H1 (cell line): ENCODE measurements around the gene AGRN. TPM values are rescaled to one million over a fixed set of nuclear protein-coding genes. Genes with fewer than 3 reads are reported as not detected.

Experiments used
- BCL11A ChIP-seq, 2 experiments: IDR thresholded peaks; one replicate each; pipeline ENCODE4 v1.6.1; 2011; ENCODE audit warnings: low read depth in 2 of 2, low read length in 2 of 2, mild to moderate bottlenecking in 2 of 2
- CBX5 ChIP-seq: fragments of 300-800, 300-1000 bp; sonication (generic); IDR thresholded peaks from 2 replicates; pipeline ENCODE4 v1.7.1; 2016; ENCODE audit warnings: antibody characterized with exemption, low read length, low read depth
- CHD2 ChIP-seq: IDR thresholded peaks from 2 replicates; pipeline ENCODE4 v1.6.1; 2012; ENCODE audit warnings: low read length, improper control_type of control experiment
- CREB1 ChIP-seq: IDR thresholded peaks from 2 replicates; pipeline ENCODE4 v1.6.1; 2012; ENCODE audit warnings: inconsistent platforms
- EGR1 ChIP-seq: IDR thresholded peaks from 2 replicates; pipeline ENCODE4 v1.6.1; 2011; ENCODE audit warnings: low read depth, low read length, borderline replicate concordance
- HDAC6 ChIP-seq: IDR thresholded peaks from one replicate; pipeline ENCODE4 v1.7.1; 2012; ENCODE audit warnings: low read depth, mild to moderate bottlenecking, inconsistent platforms, low read length, moderate library complexity
- KDM1A ChIP-seq: fragments of 200-600, 300-600 bp; sonication (generic); IDR thresholded peaks from 2 replicates; pipeline ENCODE4 v1.7.1; 2016; ENCODE audit warnings: mild to moderate bottlenecking, low read length, borderline replicate concordance
- PHF8 ChIP-seq: fragments of 200-600 bp; sonication (generic); conservative IDR thresholded peaks from 2 replicates; pipeline ENCODE4 v1.7.1; 2012; ENCODE audit warnings: low read depth, mild to moderate bottlenecking, inconsistent platforms, low read length, moderate library complexity
- POLR2A ChIP-seq, 2 experiments: IDR thresholded peaks; 1 replicate in 1 of 2; 2 replicates in 1 of 2; pipeline ENCODE4 v1.6.1; 2011; ENCODE audit warnings: low read depth in 2 of 2, low read length in 2 of 2, mild to moderate bottlenecking in 2 of 2; ENCODE audit errors: control extremely low read depth in 1 of 2
- RFX5 ChIP-seq: IDR thresholded peaks from 2 replicates; pipeline ENCODE4 v1.6.1; 2011; ENCODE audit warnings: low read depth, low read length, improper control_type of control experiment, borderline replicate concordance
- RNF2 ChIP-seq: fragments of 200-900, 300-1000 bp; sonication (generic); IDR thresholded peaks from 2 replicates; pipeline ENCODE4 v1.7.1; 2016; ENCODE audit warnings: borderline replicate concordance, low read depth, mild to moderate bottlenecking, antibody characterized with exemption, low read length; ENCODE audit not compliant: poor library complexity, severe bottlenecking; ENCODE audit errors: missing control alignments
- RXRA ChIP-seq: IDR thresholded peaks from 2 replicates; pipeline ENCODE4 v1.6.1; 2011; ENCODE audit warnings: low read depth, mild to moderate bottlenecking, low read length, moderate library complexity; ENCODE audit not compliant: insufficient read depth
- SIN3A ChIP-seq, 2 experiments: IDR thresholded peaks in 1 of 2; conservative IDR thresholded peaks in 1 of 2; 2 replicates each; pipeline ENCODE4 v1.6.1; 2011 to 2012; ENCODE audit warnings: low read length in 2 of 2, improper control_type of control experiment in 1 of 2, low read depth in 1 of 2, mild to moderate bottlenecking in 1 of 2
- SP1 ChIP-seq: IDR thresholded peaks from 2 replicates; pipeline ENCODE4 v1.6.1; 2011; ENCODE audit warnings: low read depth, low read length
- SP4 ChIP-seq: IDR thresholded peaks from 2 replicates; pipeline ENCODE4 v1.6.1; 2012; ENCODE audit warnings: low read length, inconsistent platforms
- SRF ChIP-seq: IDR thresholded peaks from 2 replicates; pipeline ENCODE4 v1.6.1; 2011; ENCODE audit warnings: mild to moderate bottlenecking, low read depth, low read length, moderate library complexity
- SUZ12 ChIP-seq: fragments of 200-600 bp; sonication (generic); IDR thresholded peaks from 2 replicates; pipeline ENCODE4 v1.6.1; 2012; ENCODE audit warnings: mild to moderate bottlenecking, inconsistent platforms, low read length, moderate library complexity, mixed read lengths
- TAF1 ChIP-seq: IDR thresholded peaks from 2 replicates; pipeline ENCODE4 v1.6.1; 2011; ENCODE audit warnings: mild to moderate bottlenecking, low read depth, low read length
- TBP ChIP-seq: IDR thresholded peaks from 2 replicates; pipeline ENCODE4 v1.6.1; 2011; ENCODE audit warnings: low read depth, low read length, improper control_type of control experiment
- YY1 ChIP-seq: IDR thresholded peaks from 2 replicates; pipeline ENCODE4 v1.6.1; 2011; ENCODE audit warnings: low read depth, mild to moderate bottlenecking, low read length
- polyA plus RNA-seq, 7 experiments: library from polyadenylated mRNA; depleted of rRNA in 3 of 7; stranded (reverse) in 5 of 7; unstranded in 2 of 7; fragments of >200 nt in 5 of 7; fragments of 200-250 nt in 2 of 7; gene quantifications; 1 replicate in 5 of 7; 2 replicates in 1 of 7; 4 replicates in 1 of 7; pipeline versions ENCODE4 v1.2.1 to v1.2.3, GENCODE V29; 2011 to 2013; ENCODE audit warnings: missing spikeins in 2 of 7, mixed read lengths in 2 of 7
- total RNA-seq: library from RNA; stranded (reverse); fragmentation: NEBNext Ultra II Directional; extraction: Animal tissue kit (Norgen Biotek cat#: 25700); gene quantifications from 2 replicates; pipeline ENCODE4 v1.2.1, GENCODE V29; 2021
- TF ChIP-seq, protein P1 (sequence below): IDR thresholded peaks from 2 replicates; pipeline ENCODE4 v1.6.1; 2012; ENCODE audit warnings: inconsistent platforms
- TF ChIP-seq, protein P2 (sequence below): IDR thresholded peaks from 2 replicates; pipeline ENCODE4 v1.6.1; 2012; ENCODE audit warnings: low read length, inconsistent platforms
- TF ChIP-seq, protein P3 (sequence below): IDR thresholded peaks from 2 replicates; pipeline ENCODE4 v1.6.1; 2011; ENCODE audit warnings: low read length, improper control_type of control experiment

AGRN gene
- total and polyA plus RNA-seq, 2 of the 8 experiments (the other 6 are each of a cell fraction or from before 2014, with no cell fraction given) = 52.3 to 155 TPM

DNA sequence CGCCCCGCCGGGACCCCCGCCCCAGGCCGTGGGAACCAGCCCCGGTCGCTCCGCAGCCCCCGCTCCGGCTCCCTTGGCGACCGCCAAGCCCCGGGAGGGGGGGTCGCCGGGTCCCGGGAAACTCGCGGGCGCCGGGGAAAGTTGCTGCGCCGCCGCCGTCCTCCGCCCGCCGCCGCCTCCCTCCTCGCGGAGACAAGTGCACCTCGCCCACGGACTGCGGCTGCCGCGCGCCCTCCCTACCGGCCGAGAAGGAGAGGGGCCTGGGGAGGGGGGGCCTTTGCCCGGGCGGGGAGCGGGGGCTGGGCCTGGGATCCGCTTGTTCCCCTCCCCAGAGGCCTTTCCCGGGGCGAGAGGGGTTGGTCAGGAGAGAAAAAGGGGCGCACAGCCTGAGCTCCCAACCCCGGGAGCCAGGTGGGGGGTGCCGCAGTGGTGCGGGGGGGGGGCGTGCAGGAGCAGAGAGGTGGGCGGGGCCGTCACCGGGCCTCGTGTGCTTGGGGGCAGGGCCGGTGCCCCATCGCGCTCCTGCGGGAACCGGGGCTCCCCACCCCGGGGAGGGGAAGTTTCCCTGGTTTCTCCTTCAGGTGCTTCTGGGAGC, 592 bp downstream of the AGRN start (continued):
- TF ChIP-seq RNF2 = no peak
- peak; percentile 16; the same call in 1 of the 2 replicates for TF ChIP-seq KDM1A
- TF ChIP-seq PHF8 = 0 out of 2 replicates have a peak, but pooled peaks have one; percentile 2
- TF ChIP-seq RXRA = no peak
- no peak for TF ChIP-seq BCL11A (IDR thresholded peaks at IDR 0.05; ENCODE audit: low read depth in 2 of 2, low read length in 2 of 2)
- TF ChIP-seq, protein P1, sequence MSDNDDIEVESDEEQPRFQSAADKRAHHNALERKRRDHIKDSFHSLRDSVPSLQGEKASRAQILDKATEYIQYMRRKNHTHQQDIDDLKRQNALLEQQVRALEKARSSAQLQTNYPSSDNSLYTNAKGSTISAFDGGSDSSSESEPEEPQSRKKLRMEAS = no peak
- TF ChIP-seq YY1 = no peak
- TF ChIP-seq CBX5 = no peak
- no peak for TF ChIP-seq TBP
- TF ChIP-seq CREB1 = no peak
- TF ChIP-seq SUZ12 = no peak
- no peak for TF ChIP-seq SIN3A (conservative IDR thresholded peaks at IDR 0.05 in 1 of 2, IDR thresholded peaks at IDR 0.05 in 1 of 2; ENCODE audit: low read depth in 1 of 2, low read length in 2 of 2)
- TF ChIP-seq, protein P2, sequence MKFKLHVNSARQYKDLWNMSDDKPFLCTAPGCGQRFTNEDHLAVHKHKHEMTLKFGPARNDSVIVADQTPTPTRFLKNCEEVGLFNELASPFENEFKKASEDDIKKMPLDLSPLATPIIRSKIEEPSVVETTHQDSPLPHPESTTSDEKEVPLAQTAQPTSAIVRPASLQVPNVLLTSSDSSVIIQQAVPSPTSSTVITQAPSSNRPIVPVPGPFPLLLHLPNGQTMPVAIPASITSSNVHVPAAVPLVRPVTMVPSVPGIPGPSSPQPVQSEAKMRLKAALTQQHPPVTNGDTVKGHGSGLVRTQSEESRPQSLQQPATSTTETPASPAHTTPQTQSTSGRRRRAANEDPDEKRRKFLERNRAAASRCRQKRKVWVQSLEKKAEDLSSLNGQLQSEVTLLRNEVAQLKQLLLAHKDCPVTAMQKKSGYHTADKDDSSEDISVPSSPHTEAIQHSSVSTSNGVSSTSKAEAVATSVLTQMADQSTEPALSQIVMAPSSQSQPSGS = no peak
- no peak for TF ChIP-seq SP4
- TF ChIP-seq EGR1 = no peak
- TF ChIP-seq, protein P3, sequence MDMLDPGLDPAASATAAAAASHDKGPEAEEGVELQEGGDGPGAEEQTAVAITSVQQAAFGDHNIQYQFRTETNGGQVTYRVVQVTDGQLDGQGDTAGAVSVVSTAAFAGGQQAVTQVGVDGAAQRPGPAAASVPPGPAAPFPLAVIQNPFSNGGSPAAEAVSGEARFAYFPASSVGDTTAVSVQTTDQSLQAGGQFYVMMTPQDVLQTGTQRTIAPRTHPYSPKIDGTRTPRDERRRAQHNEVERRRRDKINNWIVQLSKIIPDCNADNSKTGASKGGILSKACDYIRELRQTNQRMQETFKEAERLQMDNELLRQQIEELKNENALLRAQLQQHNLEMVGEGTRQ = no peak
- no peak for TF ChIP-seq HDAC6
- no peak for TF ChIP-seq CHD2
- no peak for TF ChIP-seq SRF
- TF ChIP-seq POLR2A (IDR thresholded peaks at IDR 0.05; ENCODE audit: control extremely low read depth in 1 of 2, low read depth in 2 of 2, low read length in 2 of 2) = no peak
- no peak for TF ChIP-seq SP1
- no peak for TF ChIP-seq RFX5
- TF ChIP-seq TAF1 = 0 out of 2 replicates have a peak, but pooled peaks have one; percentile 6
